Globus pallidus (tissue), 1 donor: Measurements from ENCODE around the gene TMPRSS7.
"Not testable (repeated sequence)": the region's sequence is repeated elsewhere in the genome, so short reads cannot be mapped to it uniquely, and the experiment has no call there.

Experiments used
- DNase-seq: peaks from one replicate; pipeline ENCODE4 v3.0.0-alpha.2; 2015; ENCODE audit warnings: low spot score

Gene TMPRSS7

DNA sequence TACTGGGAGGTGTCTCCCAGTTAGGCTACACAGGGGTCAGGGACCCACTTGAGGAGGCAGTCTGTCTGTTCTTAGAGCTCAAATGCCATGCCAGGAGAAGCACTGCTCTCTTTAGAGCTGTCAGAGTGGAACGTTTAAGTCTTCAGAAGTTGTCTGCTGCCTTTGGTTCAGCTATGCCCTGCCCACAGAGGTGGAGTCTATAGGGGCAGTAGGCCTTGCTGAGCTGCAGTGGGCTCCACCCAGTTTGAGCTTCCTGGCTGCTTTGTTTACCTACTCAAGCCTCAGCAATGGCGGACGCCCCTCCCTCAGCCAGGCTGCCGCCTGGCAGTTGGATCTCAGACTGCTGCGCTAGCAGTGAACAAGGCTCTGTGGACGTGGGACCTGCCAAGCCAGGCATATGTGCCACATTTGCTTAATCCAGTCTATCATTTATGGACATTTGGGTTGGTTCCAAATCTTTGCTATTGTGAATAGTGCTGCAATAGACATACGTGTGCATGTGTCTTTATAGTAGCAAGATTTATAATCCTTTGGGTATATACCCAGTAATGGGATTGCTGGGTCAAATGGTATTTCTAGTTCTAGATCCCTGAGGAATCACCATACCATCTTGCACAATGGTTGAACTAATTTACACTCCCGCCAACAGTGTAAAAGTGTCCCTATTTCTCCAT lies 38.0 kb downstream of the TMPRSS7 start:
- not testable (repeated sequence) for DNase-seq

- DNase-seq: no peak
Observed at GRCh38 chr3:112074006-112074405, 39.5 kb downstream of the TMPRSS7 start.

GRCh38 chr3:112074616-112075497 lies 40.3 kb downstream of the TMPRSS7 start:
- DNase-seq: no peak

- DNase-seq: no peak
Observed at GRCh38 chr3:112078125-112079083, 43.9 kb downstream of the TMPRSS7 start.

DNA sequence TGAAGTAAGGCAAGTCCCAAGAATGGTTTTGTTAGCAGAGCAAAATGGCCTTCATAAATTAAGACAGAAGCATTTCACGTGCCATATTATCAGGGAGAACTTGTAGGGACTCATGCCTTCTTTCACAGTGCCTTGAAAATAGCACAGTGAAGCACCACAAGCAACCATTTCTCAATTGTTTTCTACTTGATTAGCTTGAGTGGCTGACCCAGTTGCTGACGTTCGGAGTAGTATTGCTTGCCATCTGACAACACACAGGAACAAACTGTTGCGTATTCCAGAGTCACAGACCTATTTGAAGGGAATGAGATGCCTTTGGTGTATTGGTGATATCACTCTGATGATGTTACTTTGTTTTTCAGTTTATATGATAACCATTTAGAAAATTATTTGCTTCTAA lies 48.7 kb downstream of the TMPRSS7 start:
- DNase-seq: no peak

DNA sequence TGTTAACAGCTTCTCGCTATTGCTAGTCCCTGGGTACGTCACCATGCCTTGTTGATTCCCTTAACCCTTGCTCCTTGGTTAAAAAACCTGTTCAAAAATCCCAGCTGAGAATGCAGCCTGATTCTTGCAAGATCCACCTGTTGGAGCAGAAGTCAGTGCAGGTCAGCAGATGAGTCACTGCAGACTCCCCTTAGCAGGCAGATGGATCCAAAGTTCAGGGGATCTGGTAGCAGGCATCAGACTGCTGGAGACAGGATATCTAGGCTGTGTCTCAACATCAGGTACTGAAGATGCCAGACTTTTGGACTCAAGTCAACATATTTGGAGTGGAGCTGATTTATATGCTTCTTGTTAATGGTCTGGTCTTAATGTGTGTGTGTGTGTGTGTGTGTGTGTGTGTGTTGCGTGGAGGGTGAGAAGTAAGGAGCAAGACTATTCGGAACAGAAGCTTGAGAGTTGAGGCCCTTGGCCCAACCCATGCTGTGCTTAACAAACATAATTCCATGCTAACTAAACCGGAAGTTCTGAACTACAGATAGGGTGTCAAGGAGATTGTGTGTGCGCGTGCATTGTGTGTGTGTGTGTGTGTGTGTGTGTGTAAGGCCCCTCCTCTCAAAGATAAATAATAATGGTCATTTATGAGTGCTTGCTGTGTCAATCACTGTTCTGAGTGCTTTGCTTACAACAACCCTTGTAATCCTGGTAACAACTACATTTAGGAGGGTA lies 50.6 kb downstream of the TMPRSS7 start:
- no peak for DNase-seq

GRCh38 chr3:112085735-112086075 lies 51.2 kb downstream of the TMPRSS7 start:
- DNase-seq: no peak

- peak; percentile 24 for DNase-seq
Observed at GRCh38 chr3:112086076-112086854, 51.7 kb downstream of the TMPRSS7 start, which contains the start of gene C3orf52. Gene C3orf52, plus strand, starts transcription at chr3:112086389. Its CDS starts 19 bp downstream, at chr3:112086408.

- no peak for DNase-seq
Observed at GRCh38 chr3:112086875-112087524, 52.5 kb downstream of the TMPRSS7 start.

DNA sequence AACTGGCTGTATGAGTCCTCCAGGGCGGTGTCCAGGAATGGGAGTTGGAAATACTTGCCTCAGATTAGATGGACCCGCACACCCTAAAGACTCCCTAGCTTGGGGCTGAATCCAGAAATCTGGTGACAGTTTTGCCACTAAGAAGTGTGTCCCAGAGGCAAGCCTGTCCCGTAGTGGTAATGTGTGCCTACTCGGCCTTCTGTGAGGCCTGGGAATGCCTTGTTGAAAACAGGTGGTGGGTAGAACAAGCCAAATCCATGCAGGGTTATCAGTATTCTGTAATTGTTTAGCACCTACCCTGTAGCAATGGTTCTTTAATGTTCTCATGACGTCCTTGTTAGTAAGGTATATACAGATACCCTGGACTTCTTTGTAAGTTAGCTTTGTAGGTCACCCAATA lies 53.2 kb downstream of the TMPRSS7 start:
- no peak for DNase-seq

- DNase-seq: no peak
Observed at GRCh38 chr3:112088944-112089343, 54.4 kb downstream of the TMPRSS7 start.

DNA sequence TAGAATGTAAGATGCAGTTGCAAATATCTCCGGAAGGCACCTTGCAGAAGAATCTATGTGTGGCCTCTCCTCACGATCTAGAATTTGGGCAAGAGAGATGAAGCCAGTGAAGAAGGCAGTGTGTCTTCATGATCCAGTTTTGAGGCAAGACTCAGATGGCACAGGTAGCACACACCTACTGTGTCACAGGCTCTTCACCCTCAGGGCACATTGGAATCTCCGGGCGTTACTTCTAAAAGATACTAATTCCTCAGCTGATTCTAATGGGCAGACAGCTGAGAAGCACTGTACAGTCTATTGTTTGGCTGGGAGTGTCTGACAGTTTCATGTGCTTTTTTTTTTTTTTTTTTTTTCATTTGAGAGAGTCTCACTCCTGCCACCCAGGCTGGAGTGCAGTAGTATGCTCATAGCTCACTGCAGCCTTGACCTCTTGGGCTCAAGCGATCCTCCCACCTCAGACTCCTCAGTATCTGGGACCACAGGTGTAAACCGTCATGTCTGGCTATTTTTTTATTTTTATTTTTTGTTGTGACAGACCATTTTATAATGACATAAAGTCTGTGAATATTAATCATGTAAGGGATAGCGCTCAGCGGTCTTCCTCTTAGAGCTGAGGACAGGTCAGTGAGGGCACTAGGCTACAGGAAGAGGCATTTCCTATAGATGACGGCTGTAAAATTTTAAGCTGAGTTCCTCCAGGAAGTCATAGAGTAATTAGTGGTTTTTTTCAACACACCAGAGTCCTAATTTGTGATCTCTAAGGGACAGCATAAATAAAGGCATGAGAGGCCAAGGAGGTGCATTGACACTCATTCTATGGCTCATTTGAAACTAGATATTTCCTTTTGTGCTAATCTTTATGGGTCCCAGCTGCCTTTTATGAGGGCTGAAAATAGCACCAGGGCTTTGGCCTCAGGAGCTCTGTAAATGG lies 55.7 kb downstream of the TMPRSS7 start:
- DNase-seq: no peak

DNA sequence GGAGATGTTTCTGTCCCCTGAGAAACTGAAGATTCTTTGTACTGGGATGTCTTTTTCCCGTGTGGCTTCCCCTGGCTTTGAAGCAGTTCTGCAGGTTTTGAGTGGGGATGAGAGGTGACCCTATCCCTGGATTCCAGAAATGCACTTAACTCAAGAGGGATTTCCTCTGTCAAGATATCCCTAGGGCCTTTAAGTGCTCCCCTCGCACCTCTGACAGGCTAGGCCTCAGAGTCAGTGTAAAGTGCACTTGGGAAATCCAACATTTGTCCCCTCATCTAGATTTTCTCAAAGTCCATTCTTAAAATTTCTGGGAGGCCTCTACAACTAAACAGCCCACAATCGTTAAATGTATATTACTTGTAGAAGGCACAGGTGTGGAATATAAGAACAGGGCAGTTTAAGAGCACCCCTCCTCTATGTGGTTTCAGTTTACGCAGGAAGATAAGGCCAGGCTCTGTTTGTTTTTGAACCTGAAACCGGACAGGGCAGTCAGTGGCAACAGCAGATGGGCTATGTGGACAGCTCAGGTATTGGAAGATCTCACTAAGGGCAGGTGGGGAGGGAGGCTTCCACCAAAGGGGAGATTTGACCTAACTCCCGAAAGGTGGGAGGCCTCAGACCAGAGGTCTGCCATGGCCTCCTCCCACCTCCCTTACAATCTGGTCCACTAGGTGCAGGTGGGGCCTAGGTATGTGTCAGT lies 56.5 kb downstream of the TMPRSS7 start:
- DNase-seq: no peak

GRCh38 chr3:112092496-112093179 lies 58.1 kb downstream of the TMPRSS7 start:
- DNase-seq: no peak

DNA sequence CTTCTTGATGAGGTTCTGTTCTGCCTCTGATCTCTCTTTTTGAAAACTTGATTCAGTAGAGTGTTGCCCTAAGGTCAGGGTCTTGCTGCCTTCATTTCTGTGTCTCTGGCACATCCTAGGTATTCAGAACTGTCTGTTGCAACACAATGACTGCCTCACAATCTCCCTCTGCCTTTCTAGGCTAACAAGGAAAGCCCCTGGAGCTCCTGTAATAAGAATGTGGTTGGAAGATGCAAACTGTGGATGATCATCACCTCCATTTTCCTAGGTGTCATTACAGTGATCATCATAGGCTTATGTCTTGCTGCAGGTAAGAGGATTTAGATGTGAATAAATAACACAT lies 58.6 kb downstream of the TMPRSS7 start:
- no peak for DNase-seq

- no peak for DNase-seq
Observed at GRCh38 chr3:112095731-112096130, 61.2 kb downstream of the TMPRSS7 start.

DNA sequence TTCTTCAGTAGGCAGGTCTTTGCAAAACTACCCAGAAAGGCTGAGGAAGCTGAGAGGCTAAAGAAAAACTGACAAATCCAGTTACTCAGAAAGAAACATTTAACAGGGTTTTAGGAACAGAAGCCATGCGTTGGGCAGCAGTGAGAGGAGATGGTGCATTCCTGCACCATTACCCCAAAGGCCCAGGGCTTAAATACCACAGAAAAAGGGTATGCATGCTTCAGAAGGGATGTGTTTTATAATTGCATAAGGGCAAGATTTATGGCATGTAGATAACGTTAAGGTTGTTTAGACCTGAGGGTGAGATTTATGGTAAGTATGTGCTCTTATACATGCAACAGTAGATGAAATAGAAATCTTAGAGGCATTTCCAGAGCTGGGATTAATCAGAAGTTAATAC lies 61.6 kb downstream of the TMPRSS7 start:
- DNase-seq: no peak

GRCh38 chr3:112097378-112097777 lies 62.8 kb downstream of the TMPRSS7 start:
- no peak for DNase-seq
